HG02759 (cell line): ENCODE measurements around the gene LGR4.

Experiments
- ATAC-seq: cut with Tn5 transposase; IDR thresholded peaks from one replicate; pipeline ENCODE4 v1.9.1; 2021; ENCODE audit warnings: mild to moderate bottlenecking, moderate library complexity; ENCODE audit not compliant: unreplicated experiment

The LGR4 gene

GRCh38 chr11:27485930-27486773, 13.6 kb upstream of the LGR4 start:
- ATAC-seq, result no peak

GRCh38 chr11:27482793-27483192, 10.2 kb upstream of the LGR4 start:
- ATAC-seq, result no peak

- no peak for ATAC-seq
Observed at GRCh38 chr11:27481992-27482391, 9.4 kb upstream of the LGR4 start.

- ATAC-seq, result no peak
Observed at GRCh38 chr11:27477831-27478230, 5.2 kb upstream of the LGR4 start.

- ATAC-seq, result no peak
Observed at GRCh38 chr11:27477243-27477642, 4.7 kb upstream of the LGR4 start.

- ATAC-seq, result no peak
Observed at GRCh38 chr11:27475622-27476021, 3.0 kb upstream of the LGR4 start.

GRCh38 chr11:27473017-27473406, 422 bp upstream of the LGR4 start:
- no peak for ATAC-seq

GRCh38 chr11:27471589-27472397, 797 bp downstream of the LGR4 start:
- ATAC-seq, result peak; percentile 49

- no peak for ATAC-seq
Observed at GRCh38 chr11:27470826-27471588, 1.6 kb downstream of the LGR4 start.

- no peak for ATAC-seq
Observed at GRCh38 chr11:27470166-27470565, 2.4 kb downstream of the LGR4 start.

GRCh38 chr11:27468995-27469695, 3.4 kb downstream of the LGR4 start:
- ATAC-seq, result no peak

GRCh38 chr11:27468209-27468994, 4.2 kb downstream of the LGR4 start:
- no peak for ATAC-seq

GRCh38 chr11:27467181-27467913, 5.2 kb downstream of the LGR4 start:
- no peak for ATAC-seq

- ATAC-seq, result no peak
Observed at GRCh38 chr11:27466363-27466762, 6.2 kb downstream of the LGR4 start.

GRCh38 chr11:27465629-27466028, 7.0 kb downstream of the LGR4 start:
- ATAC-seq, result no peak

- ATAC-seq, result no peak
Observed at GRCh38 chr11:27464909-27465308, 7.7 kb downstream of the LGR4 start.

GRCh38 chr11:27464289-27464696, 8.3 kb downstream of the LGR4 start:
- ATAC-seq, result no peak

GRCh38 chr11:27462543-27462942, 10.0 kb downstream of the LGR4 start:
- no peak for ATAC-seq
